Measurements from ENCODE around the gene MOV10.

- TF ChIP-seq CTCF (IDR thresholded peaks at IDR 0.05; ENCODE audit: low read length) (no peak), EZH2 (optimal IDR thresholded peaks at IDR 0.05; ENCODE audit: low read depth, low read length) (no peak), EZH2phosphoT487 (IDR thresholded peaks at IDR 0.05; ENCODE audit: low read length) (no peak)
Measured at GRCh38 chr1:112711041-112711440, 36.6 kb downstream of the MOV10 start.
